IMR-90 (cell line): ENCODE measurements around the gene PRKG2. TPM values are rescaled to one million over a fixed set of nuclear protein-coding genes. Genes with fewer than 3 reads are reported as not detected.

Source experiments
- ATAC-seq: fragments of 200-7000 bp; cut with Tn5 transposase; 2 replicates; pipeline ENCODE4 v1.9.1; 2020; ENCODE audit warnings: low read depth, mild to moderate bottlenecking, moderate library complexity
- BruUV-seq: library from RNA; stranded (reverse); fragments of 400-500 nt; replicated peaks from 2 replicates; lab custom pipeline; 2021; lab: Mats Ljungman, UMichigan
- CTCF ChIA-PET: fragments of 300-600 bp; formaldehyde crosslinking; extraction: SDS; loops from one replicate; lab custom pipeline; 2021; ENCODE audit warnings: antibody characterized with exemption; lab: Yijun Ruan, JAX
- POLR2A ChIA-PET: fragments of 300-600 bp; sonication (Branson Sonifier 250); formaldehyde crosslinking; loops from one replicate; lab custom pipeline; 2022; ENCODE audit warnings: antibody characterized with exemption; ENCODE audit not compliant: unreplicated experiment; lab: Charles Lee
- DNase-seq: peaks from one replicate; pipeline ENCODE4 v3.0.0; 2013
- H2AFZ ChIP-seq: replicated peaks from 2 replicates; pipeline ENCODE3; 2013; ENCODE audit warnings: low read length, mild to moderate bottlenecking; ENCODE audit not compliant: poor library complexity
- H2AK5ac ChIP-seq: 2 replicates; pipeline ENCODE4 v1.6.1; 2013; ENCODE audit warnings: low read depth, low read length, inconsistent platforms
- H2AK9ac ChIP-seq: replicated peaks from 2 replicates; pipeline ENCODE3; 2013; ENCODE audit warnings: mild to moderate bottlenecking, low read depth, low read length, moderate library complexity; ENCODE audit not compliant: poor library complexity
- H2BK120ac ChIP-seq: 2 replicates; pipeline ENCODE4 v1.6.1; 2013; ENCODE audit warnings: low read depth, low read length, inconsistent platforms
- H2BK15ac ChIP-seq: 3 replicates; pipeline ENCODE4 v1.6.1; 2013; ENCODE audit warnings: low read depth, low read length, inconsistent platforms
- H2BK20ac ChIP-seq: 2 replicates; pipeline ENCODE4 v1.6.1; 2013; ENCODE audit warnings: low read depth, mild to moderate bottlenecking, inconsistent platforms, low read length, moderate library complexity
- H2BK5ac ChIP-seq: 2 replicates; pipeline ENCODE4 v1.6.1; 2013; ENCODE audit warnings: mild to moderate bottlenecking, low read depth, low read length, inconsistent platforms; ENCODE audit not compliant: poor library complexity, severe bottlenecking
- H3K14ac ChIP-seq: replicated peaks from 2 replicates; pipeline ENCODE4 v1.6.1; 2013; ENCODE audit warnings: low read depth, low read length, inconsistent platforms
- H3K18ac ChIP-seq: 2 replicates; pipeline ENCODE4 v1.6.1; 2013; ENCODE audit warnings: low read depth, low read length, control low read depth
- H3K23ac ChIP-seq: 2 replicates; pipeline ENCODE4 v1.6.1; 2013; ENCODE audit warnings: low read depth, low read length, inconsistent platforms
- H3K27ac ChIP-seq: 2 replicates; pipeline ENCODE4 v1.5.1; 2013; ENCODE audit warnings: mild to moderate bottlenecking, control low read depth, low read length; ENCODE audit not compliant: insufficient read depth
- H3K27me3 ChIP-seq: 2 replicates; pipeline ENCODE4 v1.6.1; 2013; ENCODE audit warnings: low read length; ENCODE audit not compliant: control insufficient read depth, insufficient read depth
- H3K36me3 ChIP-seq: 2 replicates; pipeline ENCODE4 v1.6.1; 2013; ENCODE audit warnings: low read length, mixed read lengths; ENCODE audit not compliant: control insufficient read depth, insufficient read depth
- H3K4ac ChIP-seq: 2 replicates; pipeline ENCODE4 v1.6.1; 2013; ENCODE audit warnings: low read depth, low read length, inconsistent platforms
- H3K4me1 ChIP-seq: 2 replicates; pipeline ENCODE4 v1.6.1; 2013; ENCODE audit warnings: low read length, mixed read lengths; ENCODE audit not compliant: control insufficient read depth, insufficient read depth
- H3K4me2 ChIP-seq: 2 replicates; pipeline ENCODE4 v1.6.1; 2013; ENCODE audit warnings: low read depth, mild to moderate bottlenecking, control low read depth, low read length, moderate library complexity
- H3K4me3 ChIP-seq: 2 replicates; pipeline ENCODE4 v1.5.1; 2013; ENCODE audit warnings: low read depth, mild to moderate bottlenecking, control low read depth, low read length, moderate library complexity; ENCODE audit not compliant: insufficient read depth
- H3K56ac ChIP-seq: 2 replicates; pipeline ENCODE4 v1.6.1; 2013; ENCODE audit warnings: low read length, inconsistent platforms; ENCODE audit not compliant: insufficient read depth; ENCODE audit errors: extremely low read depth
- H3K79me1 ChIP-seq, 2 experiments: 2 replicates each; pipeline ENCODE4 v1.6.1; 2013; ENCODE audit warnings: low read length in 2 of 2, inconsistent platforms in 1 of 2, low read depth in 1 of 2
- H3K9ac ChIP-seq: 2 replicates; pipeline ENCODE4 v1.6.1; 2013; ENCODE audit warnings: low read depth, low read length, control low read depth
- H3K9me1 ChIP-seq: 2 replicates; pipeline ENCODE4 v1.6.1; 2013; ENCODE audit warnings: low read length, inconsistent platforms; ENCODE audit not compliant: insufficient read depth
- H3K9me3 ChIP-seq: 2 replicates; pipeline ENCODE4 v1.6.1; 2013; ENCODE audit warnings: low read length; ENCODE audit not compliant: control insufficient read depth, insufficient read depth
- H4K20me1 ChIP-seq: 2 replicates; pipeline ENCODE4 v1.6.1; 2013; ENCODE audit warnings: low read length, inconsistent platforms; ENCODE audit not compliant: insufficient read depth
- H4K5ac ChIP-seq: 2 replicates; pipeline ENCODE4 v1.6.1; 2013; ENCODE audit warnings: mild to moderate bottlenecking, low read depth, low read length, control low read depth
- H4K8ac ChIP-seq, 2 experiments: 2 replicates each; pipeline ENCODE4 v1.6.1; 2013; ENCODE audit warnings: low read depth in 2 of 2, low read length in 2 of 2, control low read depth in 1 of 2, inconsistent platforms in 1 of 2
- H4K91ac ChIP-seq: 2 replicates; pipeline ENCODE4 v1.6.1; 2013; ENCODE audit warnings: low read depth, low read length, inconsistent platforms; ENCODE audit not compliant: insufficient read depth
- MAZ ChIP-seq: IDR thresholded peaks from 2 replicates; pipeline ENCODE4 v1.6.1; 2012; ENCODE audit warnings: low read depth, mild to moderate bottlenecking, low read length, improper control_type of control experiment, moderate library complexity, borderline replicate concordance
- RCOR1 ChIP-seq: IDR thresholded peaks from 2 replicates; pipeline ENCODE4 v1.6.1; 2012; ENCODE audit warnings: mild to moderate bottlenecking, low read length, improper control_type of control experiment; ENCODE audit not compliant: insufficient replicate concordance
- WGBS, 2 experiments: methylation state at CpG; one replicate each; pipeline versions ENCODE4 v1.1.5 to v1.1.7; 2013; ENCODE audit warnings: missing lambda C conversion rate in 2 of 2; ENCODE audit not compliant: insufficient read length in 1 of 2; ENCODE audit errors: extremely low coverage in 2 of 2; 5-methylcytosine and 5-hydroxymethylcytosine counted together
- dilution Hi-C: fragments of 300-500 bp; cut with HindIII; formaldehyde crosslinking; loops from one replicate; pipeline ENCODE4 v1.14.3; 2018; ENCODE audit warnings: low sequenced_read_pairs; ENCODE audit not compliant: unreplicated experiment
- in situ Hi-C: fragments of 300-500 bp; cut with MboI; formaldehyde crosslinking; loops from 3 replicates; pipeline ENCODE4 v1.14.3; 2019; ENCODE audit warnings: low sequenced_read_pairs, inconsistent platforms, mixed read lengths
- intact Hi-C: fragments of 100-400 bp; cut with micrococcal nuclease; formaldehyde crosslinking; loops from 2 replicates; pipeline ENCODE4 v1.10.0; 2022
- polyA plus RNA-seq, 3 experiments: library from polyadenylated mRNA; depleted of rRNA; stranded (reverse); fragments of >200 nt; gene quantifications; 2 replicates each; pipeline ENCODE4 v1.2.3, GENCODE V29; 2012; ENCODE audit warnings: low replicate concordance in 1 of 3
- total RNA-seq: library from RNA; depleted of rRNA; stranded (reverse); fragments of >200 nt; gene quantifications from 2 replicates; pipeline ENCODE4 v1.2.3, GENCODE V29; 2012

The PRKG2 gene
- total and polyA plus RNA-seq, 2 of the 4 experiments (the other 2 are of a cell fraction), result 0.44 to 2.0 TPM

- Histone ChIP-seq H3K4me2 (no peak overlapping the region), H4K91ac (no peak overlapping the region), H3K9me3 (no peaks in the 10 kb centered on the region), H2BK120ac (no peak overlapping the region), H3K23ac (no peak overlapping the region), H2BK15ac (no peak overlapping the region), H2BK20ac (no peak overlapping the region), H3K4ac (no peak overlapping the region), H2AK5ac (no peak overlapping the region), H3K56ac (no peak overlapping the region), H3K9ac (no peak overlapping the region), H3K9me1 (no peaks in the 10 kb centered on the region), H2AK9ac (no peak overlapping the region), H3K18ac (no peak overlapping the region), H3K4me3 (no peak overlapping the region), H4K20me1 (no peaks in the 10 kb centered on the region), H3K79me1 (no peaks in the 10 kb centered on the region), H4K8ac (no peak overlapping the region), H3K4me1 (peaks cover 2% of the 10 kb centered on the region; the same call in 1 of the 2 replicates), H3K27ac (no peak overlapping the region), H4K5ac (no peak overlapping the region), H2AFZ (no peak overlapping the region), H2BK5ac (no peak overlapping the region), H3K14ac (no peak overlapping the region), H3K27me3 (peaks cover 2% of the 10 kb centered on the region; the same call in 1 of the 2 replicates), H3K36me3 (no peaks in the 10 kb centered on the region)
- no peak for TF ChIP-seq MAZ
- TF ChIP-seq RCOR1, result no peak
- dilution Hi-C loops (no loop called here), in situ Hi-C loops (no loop called here), intact Hi-C loops (no loop called here)
- DNase-seq, result no peak
- ChIA-PET POLR2A (no interaction called here), CTCF (no interaction called here)
- WGBS, 2 experiments, result no CpG with 5 or more reads among the region's 3 CpGs
- ATAC-seq, result no peak
- no TSS peak for BruUV-seq
These were observed 2.8 kb upstream of the PRKG2 start for GRCh38 chr4:81217779-81218178.
